SK-N-SH (cell line): ENCODE measurements around the gene HLA-DOA. TPM values are rescaled to one million over a fixed set of nuclear protein-coding genes. Genes with fewer than 3 reads are reported as not detected.
A peak's percentile ranks its signal among the peaks of the same experiment; 100 is the strongest.

Source experiments
- CTCF ChIA-PET: fragments of 300-600, 350-600 bp; formaldehyde crosslinking; extraction: SDS; loops from one replicate; lab custom pipeline; 2021; lab: Yijun Ruan, JAX
- POLR2A ChIA-PET: fragments of 350-600 bp; sonication (Branson Sonifier 250); formaldehyde crosslinking; extraction: SDS; loops from one replicate; lab custom pipeline; 2020; ENCODE audit warnings: antibody characterized with exemption, inconsistent platforms; lab: Yijun Ruan, JAX
- DNase-seq: peaks from one replicate; pipeline ENCODE4 v3.0.0; 2012
- H2AFZ ChIP-seq: fragments of 200-600 bp; sonication (generic); 2 replicates; pipeline ENCODE4 v1.8.1; 2016; ENCODE audit warnings: antibody characterized with exemption, mild to moderate bottlenecking, low read depth
- H3F3A ChIP-seq: fragments of 200-600 bp; sonication (generic); replicated peaks from 2 replicates; pipeline ENCODE3; 2016; ENCODE audit warnings: antibody characterized with exemption, mild to moderate bottlenecking; ENCODE audit not compliant: insufficient read depth
- H3K27ac ChIP-seq, 2 experiments: fragments of 200-500 bp in 1 of 2; fragments of 200-600 bp in 1 of 2; sonication (Bioruptor generic) in 1 of 2; sonication (generic), shearing (Covaris generic) in 1 of 2; 2 replicates each; pipeline versions ENCODE4 v1.5.1 to v1.6.1; 2014 to 2016; ENCODE audit warnings: low read depth in 2 of 2, inconsistent platforms in 1 of 2, low read length in 1 of 2, mild to moderate bottlenecking in 1 of 2, mixed read lengths in 1 of 2
- H3K27me3 ChIP-seq: fragments of 200-600 bp; sonication (generic), shearing (Covaris generic); 2 replicates; pipeline ENCODE4 v1.6.1; 2016; ENCODE audit warnings: mixed run types; ENCODE audit not compliant: insufficient read depth
- H3K36me3 ChIP-seq, 2 experiments: fragments of 200-500 bp in 1 of 2; fragments of 200-600 bp in 1 of 2; sonication (Bioruptor generic) in 1 of 2; sonication (generic) in 1 of 2; replicated peaks in 1 of 2; 2 replicates each; pipeline versions ENCODE3 to v1.5.1; 2014 to 2016; ENCODE audit warnings: low read length in 1 of 2, mild to moderate bottlenecking in 1 of 2; ENCODE audit not compliant: insufficient read depth in 2 of 2, control insufficient read depth in 1 of 2
- H3K4me1 ChIP-seq, 2 experiments: fragments of 200-500 bp in 1 of 2; fragments of 200-600 bp in 1 of 2; sonication (Bioruptor generic) in 1 of 2; sonication (generic), shearing (Covaris generic) in 1 of 2; 2 replicates each; pipeline versions ENCODE4 v1.5.1 to v1.6.1; 2014 to 2016; ENCODE audit warnings: low read depth in 1 of 2, low read length in 1 of 2, mixed run types in 1 of 2; ENCODE audit not compliant: insufficient read depth in 2 of 2, control insufficient read depth in 1 of 2
- H3K4me2 ChIP-seq: fragments of 200-600 bp; sonication (generic), shearing (Covaris generic); 2 replicates; pipeline ENCODE4 v1.6.1; 2017; ENCODE audit warnings: mixed run types
- H3K4me3 ChIP-seq, 2 experiments: fragments of 200-500 bp in 1 of 2; fragments of 200-600 bp in 1 of 2; sonication (Bioruptor generic) in 1 of 2; sonication (generic), shearing (Covaris generic) in 1 of 2; 2 replicates each; pipeline versions ENCODE4 v1.5.1 to v1.8.1; 2014 to 2016; ENCODE audit warnings: low read depth in 2 of 2, inconsistent platforms in 1 of 2, low read length in 1 of 2, mild to moderate bottlenecking in 1 of 2, mixed read lengths in 1 of 2, moderate library complexity in 1 of 2
- H3K79me2 ChIP-seq: fragments of 200-600 bp; sonication (generic); 2 replicates; pipeline ENCODE4 v1.8.1; 2017; ENCODE audit warnings: mild to moderate bottlenecking; ENCODE audit not compliant: insufficient read depth
- H3K9ac ChIP-seq: fragments of 200-600 bp; sonication (generic); 2 replicates; pipeline ENCODE4 v1.6.1; 2017; ENCODE audit warnings: mixed run types
- H3K9me2 ChIP-seq: fragments of 200-600 bp; sonication (generic); 2 replicates; pipeline ENCODE4 v1.6.1; 2017; ENCODE audit warnings: mixed run types
- H3K9me3 ChIP-seq: fragments of 200-600 bp; sonication (generic); 2 replicates; pipeline ENCODE4 v1.6.1; 2017; ENCODE audit warnings: mixed run types, mild to moderate bottlenecking, moderate library complexity
- H4K20me1 ChIP-seq: fragments of 200-600 bp; sonication (generic); 2 replicates; pipeline ENCODE4 v1.6.1; 2017; ENCODE audit warnings: mild to moderate bottlenecking, mixed run types; ENCODE audit not compliant: insufficient read depth
- CHD2 ChIP-seq: fragments of 150-350 bp; IDR thresholded peaks from 2 replicates; pipeline ENCODE4 v1.6.1; 2018; ENCODE audit warnings: low read length; ENCODE audit not compliant: partially characterized antibody
- EP300 ChIP-seq, 2 experiments: IDR thresholded peaks; 2 replicates each; pipeline versions ENCODE4 v1.4.0 to v1.6.1; 2012; ENCODE audit warnings: borderline replicate concordance in 1 of 2, low read depth in 1 of 2, low read length in 1 of 2
- EZH2phosphoT487 ChIP-seq: fragments of 200-600 bp; sonication (generic); IDR thresholded peaks from 2 replicates; pipeline ENCODE4 v1.6.1; 2017; ENCODE audit warnings: low read depth, mixed run types, mild to moderate bottlenecking, antibody characterized with exemption, moderate library complexity, borderline replicate concordance
- FOXJ3 ChIP-seq: sonication (generic); formaldehyde crosslinking; IDR thresholded peaks from 2 replicates; pipeline ENCODE4 v1.5.1; 2020; ENCODE audit warnings: mild to moderate bottlenecking, missing genetic modification reagents
- GABPA ChIP-seq: IDR thresholded peaks from 2 replicates; pipeline ENCODE4 v1.4.0; 2012; ENCODE audit warnings: low read depth, mild to moderate bottlenecking
- GATA2 ChIP-seq: sonication (generic); formaldehyde crosslinking; IDR thresholded peaks from 2 replicates; pipeline ENCODE4 v1.5.0; 2020; ENCODE audit warnings: mild to moderate bottlenecking, missing genetic modification reagents
- IRF3 ChIP-seq: fragments of 150-350 bp; IDR thresholded peaks from 2 replicates; pipeline ENCODE4 v1.6.1; 2016; ENCODE audit warnings: mild to moderate bottlenecking, low read depth, low read length
- MXI1 ChIP-seq: IDR thresholded peaks from 2 replicates; pipeline ENCODE4 v1.6.1; 2012; ENCODE audit warnings: mild to moderate bottlenecking, low read depth, low read length, improper control_type of control experiment
- RCOR1 ChIP-seq: fragments of 150-350 bp; IDR thresholded peaks from 2 replicates; pipeline ENCODE4 v1.6.1; 2017; ENCODE audit warnings: antibody characterized with exemption, low read length
- REST ChIP-seq: IDR thresholded peaks from 2 replicates; pipeline ENCODE4 v1.6.1; 2012; ENCODE audit warnings: mild to moderate bottlenecking, low read depth, low read length, moderate library complexity
- RFX5 ChIP-seq: IDR thresholded peaks from 2 replicates; pipeline ENCODE4 v1.6.1; 2012; ENCODE audit warnings: mild to moderate bottlenecking, improper control_type of control experiment, low read length
- RXRA ChIP-seq: IDR thresholded peaks from 2 replicates; pipeline ENCODE4 v1.4.0; 2012; ENCODE audit warnings: low read depth, mild to moderate bottlenecking, borderline replicate concordance
- SMC3 ChIP-seq: IDR thresholded peaks from 2 replicates; pipeline ENCODE4 v1.6.1; 2012; ENCODE audit warnings: low read depth, low read length, improper control_type of control experiment
- TAF1 ChIP-seq: IDR thresholded peaks from 2 replicates; pipeline ENCODE4 v1.6.1; 2012; ENCODE audit warnings: low read depth, mild to moderate bottlenecking, low read length, moderate library complexity, borderline replicate concordance
- TCF12 ChIP-seq: IDR thresholded peaks from 2 replicates; pipeline ENCODE4 v1.4.0; 2012
- TEAD4 ChIP-seq: IDR thresholded peaks from 2 replicates; pipeline ENCODE4 v1.4.0; 2012; ENCODE audit warnings: mild to moderate bottlenecking, borderline replicate concordance; ENCODE audit not compliant: insufficient read depth
- USF2 ChIP-seq: fragments of 150-350 bp; IDR thresholded peaks from 2 replicates; pipeline ENCODE4 v1.6.1; 2017; ENCODE audit warnings: antibody characterized with exemption, low read length, low read depth, borderline replicate concordance
- ZBTB33 ChIP-seq: IDR thresholded peaks from 2 replicates; pipeline ENCODE4 v1.4.0; 2012; ENCODE audit warnings: low read depth, borderline replicate concordance
- WGBS: methylation state at CpG from one replicate; pipeline ENCODE4 v1.1.6; 2017; ENCODE audit warnings: low lambda C conversion rate; 5-methylcytosine and 5-hydroxymethylcytosine counted together
- polyA plus RNA-seq, 3 experiments: library from polyadenylated mRNA; depleted of rRNA; stranded (reverse); fragments of >200 nt; gene quantifications; 2 replicates each; pipeline ENCODE4 v1.2.3, GENCODE V29; 2012

HLA-DOA gene
- polyA plus RNA-seq, 1 of the 3 experiments (the other 2 are of a cell fraction) = not detected

- TF ChIP-seq REST (no peak), TEAD4 (no peak), RXRA (peak; percentile 23; the same call in 1 of the 2 replicates), IRF3 (no peak), TAF1 (peak; percentile 64; the same call in 1 of the 2 replicates), CHD2 (peak; percentile 82), EZH2phosphoT487 (no peak), GATA2 (CRISPR knock-in tag) (peak; percentile 23; the same call in 1 of the 2 replicates)
These were observed 41.1 kb downstream of the HLA-DOA start, which contains the start of gene BRD2 (continued) for GRCh38 chr6:32968093-32968866.

GRCh38 chr6:32967151-32968091 lies 42.0 kb downstream of the HLA-DOA start:
- H3K27me3 ChIP-seq = no peaks in the 10 kb centered on the region
- H3K9me3 ChIP-seq = no peaks in the 10 kb centered on the region
- H3K79me2 ChIP-seq = peaks cover 46% of the 10 kb centered on the region
- peak; percentile 49 for DNase-seq
- peak overlapping the region; percentile 97 to 99 for H3K27ac ChIP-seq
- peak overlapping the region; percentile 94 for H3K9ac ChIP-seq
- H3F3A ChIP-seq = peaks cover 28% of the 10 kb centered on the region
- POLR2A ChIA-PET = no interaction called here
- CTCF ChIA-PET = interaction anchor here (0.7 to 12.0 kb wide), 27 partner anchors 8 to 890 kb away, joined by 3 to 203 read pairs (median 4); partner anchors contain the start of genes HLA-DMA, HLA-DMB and TAP2
- H4K20me1 ChIP-seq = peaks cover 4% of the 10 kb centered on the region
- H3K4me1 ChIP-seq = peaks cover 6% of the 10 kb centered on the region in 2 experiments; a peak in 3 of 4 replicates
- peak overlapping the region; percentile 80 to 83 for H3K4me3 ChIP-seq
- peak overlapping the region; percentile 97 for H3K4me2 ChIP-seq
- H3K36me3 ChIP-seq = peaks cover 2 to 6% of the 10 kb centered on the region in 2 experiments
- no peaks in the 10 kb centered on the region for H3K9me2 ChIP-seq
- 11% methylated on average over 16 of the region's 16 CpGs for WGBS
- H2AFZ ChIP-seq = peak overlapping the region; percentile 65
- TF ChIP-seq MXI1 (peak; percentile 52; the same call in 1 of the 2 replicates), SMC3 (peak; percentile 34), TEAD4 (no peak), TCF12 (0 out of 2 replicates have a peak, but pooled peaks have one; percentile 22), RXRA (no peak), FOXJ3 (CRISPR knock-in tag) (no peak), GABPA (peak; percentile 45; the same call in 1 of the 2 replicates), RFX5 (0 out of 2 replicates have a peak, but pooled peaks have one; percentile 41), ZBTB33 (no peak), EP300 (IDR thresholded peaks at IDR 0.05; ENCODE audit: borderline replicate concordance in 1 of 2, low read depth in 1 of 2, low read length in 1 of 2) (no peak), USF2 (no peak), RCOR1 (peak; percentile 44; the same call in 1 of the 2 replicates)
